NCI-H510A treated with DMSO at 0.1 percent for 48 hours (cell line): ENCODE measurements around the gene ARAP2.

Experiments used
- DNase-seq: peaks from one replicate; lab custom pipeline; 2025; lab: John Stamatoyannopoulos, UW

Gene ARAP2

GRCh38 chr4:36256398-36256891, 12.1 kb upstream of the ARAP2 start:
- no peak for DNase-seq

DNA sequence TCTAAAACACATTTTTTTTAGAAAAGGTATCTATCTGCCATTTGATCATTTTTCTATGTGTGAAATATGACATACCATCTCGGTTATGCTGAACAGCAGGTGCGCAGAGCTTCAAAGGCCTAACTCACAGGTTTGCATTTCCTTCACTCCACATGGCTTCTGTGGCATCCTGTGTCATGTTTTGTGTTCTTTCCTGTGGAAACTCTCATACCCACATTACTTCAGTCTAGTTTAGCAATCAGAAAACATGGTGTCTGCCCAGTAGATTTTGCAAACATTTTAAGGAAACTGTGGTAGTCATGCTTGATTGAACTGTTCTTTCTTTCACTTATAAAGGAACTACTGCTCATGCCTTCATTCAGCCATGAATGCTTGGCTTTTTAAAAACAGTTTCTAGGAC, 11.3 kb upstream of the ARAP2 start:
- no peak for DNase-seq

GRCh38 chr4:36254371-36254770, 10.1 kb upstream of the ARAP2 start:
- DNase-seq = no peak

DNA sequence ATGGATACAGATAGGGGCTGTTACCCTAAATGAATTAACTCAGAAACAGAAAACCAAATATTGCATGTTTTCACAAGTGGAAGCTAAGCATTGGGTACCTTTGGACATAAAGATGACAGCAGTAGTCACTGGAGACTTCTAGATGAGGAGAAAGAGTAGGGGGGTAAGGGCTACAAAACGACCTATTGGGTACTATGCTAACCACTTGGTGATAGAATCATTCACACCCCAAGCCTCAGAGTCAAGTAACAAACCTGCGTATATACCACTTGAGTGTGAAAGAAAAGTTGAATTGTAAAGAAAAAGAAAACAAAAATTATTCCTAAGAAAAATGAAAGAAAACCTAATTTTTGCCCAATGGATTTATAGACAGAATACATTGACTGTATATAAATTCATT, 7.7 kb upstream of the ARAP2 start:
- DNase-seq = no peak

DNA sequence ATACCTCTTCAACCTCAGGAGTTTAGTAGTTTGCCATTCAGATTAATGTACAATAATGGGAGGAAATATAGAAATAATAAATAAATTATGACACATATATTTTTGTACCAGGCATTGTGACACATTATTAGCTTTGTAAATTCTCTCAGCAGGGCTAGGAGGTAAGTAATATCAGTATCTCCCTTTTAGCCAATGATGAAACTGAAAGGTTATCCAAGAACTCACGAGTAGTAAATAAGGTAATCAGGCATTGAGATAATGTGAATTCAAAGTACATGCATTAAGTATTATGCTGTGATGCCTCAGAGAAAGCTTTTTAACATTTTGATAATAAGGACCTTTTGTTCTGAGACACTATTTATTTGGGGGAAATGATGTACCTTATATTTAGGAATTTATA, 5.3 kb upstream of the ARAP2 start:
- DNase-seq = no peak

DNA sequence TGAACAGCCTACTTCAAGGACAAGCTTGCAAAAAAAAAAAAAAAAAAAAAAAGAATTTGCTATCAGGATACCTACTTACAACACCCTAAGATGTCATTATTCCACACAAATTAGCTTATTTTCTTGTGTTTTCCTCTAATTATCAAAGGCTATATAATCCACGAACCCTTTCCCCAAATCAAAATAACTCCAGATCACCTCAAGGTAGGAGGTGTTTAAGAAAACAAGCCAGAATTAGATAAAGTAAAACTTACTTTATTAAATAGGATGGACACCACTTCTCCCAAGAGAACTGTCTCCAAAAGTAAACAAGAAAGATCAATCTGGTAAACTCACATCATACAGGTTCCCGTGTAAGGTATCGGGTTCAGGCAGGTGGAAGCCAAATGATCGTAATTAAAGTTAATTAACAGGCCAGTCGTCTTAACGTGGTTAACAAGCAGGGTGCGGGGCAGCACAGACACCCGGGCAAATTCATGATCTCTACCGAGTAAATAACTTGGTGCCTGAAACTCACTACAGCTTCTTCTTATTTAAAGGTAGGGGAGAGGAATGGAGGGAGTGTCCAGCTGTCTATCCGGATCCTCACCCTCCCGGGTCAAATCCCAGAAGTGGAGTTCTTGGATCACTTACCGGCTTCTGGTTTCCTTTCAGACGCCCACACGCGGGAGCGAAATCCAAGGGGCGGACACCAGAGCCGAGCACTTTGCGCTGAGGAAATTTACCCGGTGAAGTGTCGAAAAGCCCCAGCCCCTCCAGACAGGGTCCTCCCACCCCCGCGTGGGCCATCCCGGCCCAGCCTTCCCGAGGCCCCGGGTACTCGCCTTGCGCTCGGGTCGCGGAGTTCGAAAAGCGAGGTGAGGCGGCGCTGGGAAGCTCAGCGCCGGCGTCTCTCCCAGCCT, 708 bp downstream of the ARAP2 start:
- DNase-seq = peak; percentile 61

GRCh38 chr4:36242629-36243354, 1.5 kb downstream of the ARAP2 start:
- no peak for DNase-seq

- DNase-seq = no peak
These were observed 2.5 kb downstream of the ARAP2 start for GRCh38 chr4:36241771-36242170.

DNA sequence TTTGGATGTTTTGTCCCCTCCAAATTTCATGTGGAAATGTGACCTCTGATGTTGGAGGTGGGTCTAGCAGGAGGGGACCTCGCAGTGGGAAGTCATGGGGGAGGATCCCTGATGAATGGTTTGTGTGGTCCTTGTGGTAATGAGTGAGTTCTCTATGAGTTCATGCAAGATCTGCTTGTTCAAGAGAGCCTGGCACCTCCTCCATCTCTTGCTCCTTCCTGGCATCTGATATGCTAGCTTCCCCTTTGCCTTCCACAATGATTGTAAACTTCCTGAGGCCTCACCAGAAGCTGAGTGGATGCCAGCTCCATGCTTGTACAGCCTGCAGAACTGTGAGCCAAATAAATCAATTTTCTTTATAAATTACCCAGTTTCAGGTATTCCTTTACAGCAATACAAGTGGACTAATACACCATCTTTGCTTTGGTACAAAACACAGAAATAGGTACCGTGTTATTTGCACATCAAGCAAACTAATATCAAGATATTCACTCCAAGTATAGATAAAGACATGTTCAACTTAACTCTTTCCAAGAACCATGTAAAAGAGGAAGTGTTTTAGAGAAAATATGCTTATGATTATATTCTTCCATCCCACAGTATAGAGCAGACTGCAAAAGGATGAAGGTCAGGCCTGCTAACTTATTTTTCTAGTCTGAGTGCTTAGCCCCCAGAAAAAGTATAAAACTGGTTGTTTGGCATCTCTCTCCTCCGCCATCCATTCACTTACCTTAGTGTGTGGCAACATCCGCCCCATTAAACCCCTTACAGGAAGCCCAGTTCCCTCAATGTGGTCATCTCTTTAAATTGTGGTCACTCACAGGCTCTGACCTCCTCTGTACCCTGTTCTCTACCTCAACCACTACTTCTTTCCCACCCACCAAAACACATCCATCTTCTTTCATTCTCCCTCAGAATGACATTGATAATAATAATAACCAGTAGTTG, 6.7 kb downstream of the ARAP2 start:
- no peak for DNase-seq

- DNase-seq = no peak
These were observed 8.2 kb downstream of the ARAP2 start for GRCh38 chr4:36236159-36236558.

GRCh38 chr4:36235306-36235705, 9.0 kb downstream of the ARAP2 start:
- DNase-seq = no peak

DNA sequence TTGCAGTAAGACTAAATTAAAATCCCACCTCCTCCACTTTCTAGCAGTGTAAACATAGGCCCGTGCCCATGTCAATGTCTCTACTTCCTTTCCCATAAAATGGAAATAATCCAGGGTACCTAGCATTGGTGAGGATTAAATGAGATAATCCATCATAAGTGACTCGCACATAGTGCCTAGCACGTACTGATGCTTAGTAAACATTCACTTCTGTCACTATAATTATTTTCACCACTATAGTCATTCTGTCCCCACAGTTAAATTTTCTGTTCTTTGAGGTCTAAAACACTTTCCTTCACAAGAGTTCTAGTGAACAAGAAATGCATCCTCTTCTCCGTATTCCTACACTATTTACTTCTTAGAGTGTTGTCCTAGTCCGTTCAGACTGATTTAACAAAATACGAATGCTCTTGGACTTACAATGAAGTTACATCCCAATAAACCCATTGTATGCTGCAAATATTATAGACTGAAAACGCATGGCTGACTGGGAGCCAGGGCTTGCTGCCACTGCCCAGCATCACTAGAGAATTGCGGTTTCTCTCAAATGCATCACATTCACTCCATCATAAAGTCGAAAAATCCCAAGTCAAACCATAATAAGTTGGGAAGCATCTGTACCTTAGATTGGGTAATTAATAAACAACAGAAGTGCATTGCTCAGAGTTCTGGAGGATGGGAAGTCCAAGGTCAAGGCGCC, 10.6 kb downstream of the ARAP2 start:
- DNase-seq = no peak

DNA sequence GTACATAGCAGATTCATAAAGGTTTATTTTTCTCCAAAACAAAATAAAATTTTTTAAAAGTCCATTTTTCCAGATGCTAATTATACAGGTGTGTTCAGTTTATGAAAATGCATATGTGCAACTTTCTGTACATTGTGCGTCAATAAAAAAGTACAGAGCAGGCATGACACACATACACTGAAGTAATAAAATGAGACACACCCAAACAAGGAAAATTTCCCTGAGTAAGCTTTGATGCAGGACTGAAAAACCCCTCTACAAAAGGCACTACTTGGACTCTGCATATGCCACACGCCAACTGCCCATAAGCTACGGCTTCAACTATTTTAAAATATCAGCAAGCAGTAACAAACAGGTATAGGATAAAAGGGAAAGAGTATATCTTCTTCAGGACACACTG, 13.8 kb downstream of the ARAP2 start:
- DNase-seq = no peak

GRCh38 chr4:36227913-36228312, 16.4 kb downstream of the ARAP2 start:
- no peak for DNase-seq

GRCh38 chr4:36226430-36227227, 17.7 kb downstream of the ARAP2 start:
- DNase-seq = no peak

GRCh38 chr4:36224972-36225903, 19.1 kb downstream of the ARAP2 start:
- DNase-seq = no peak

DNA sequence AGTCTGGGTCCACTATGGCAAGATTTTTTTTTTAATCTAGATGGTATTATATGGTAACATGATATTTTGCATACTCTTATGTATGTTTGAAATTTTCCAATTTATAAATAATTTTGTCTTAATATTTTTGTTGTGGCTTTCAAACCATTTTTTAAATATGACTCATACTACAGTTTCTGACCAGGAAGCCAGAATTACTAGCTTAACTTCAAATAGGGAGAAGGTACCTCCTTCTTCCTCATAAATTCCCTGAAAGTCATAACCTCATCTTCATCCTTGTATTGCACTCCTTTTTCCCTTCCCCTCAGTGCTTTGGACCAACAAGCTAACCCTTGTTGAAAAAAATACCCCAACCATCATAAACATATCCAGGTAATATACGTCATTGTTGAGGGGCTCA, 21.6 kb downstream of the ARAP2 start:
- DNase-seq = no peak

- DNase-seq = no peak
These were observed 23.5 kb downstream of the ARAP2 start for GRCh38 chr4:36220776-36221175.

GRCh38 chr4:36218121-36218520, 26.2 kb downstream of the ARAP2 start:
- no peak for DNase-seq
